Measurements from ENCODE around the gene AUTS2. TPM values are rescaled to one million over a fixed set of nuclear protein-coding genes. Genes with fewer than 3 reads are reported as not detected.

The AUTS2 gene
- total RNA-seq, 1 donor from 2014 or later, result 9.9 TPM

GRCh38 chr7:69942573-69942972, 344.3 kb downstream of the AUTS2 start:
- DNase-seq (ENCODE audit: low read depth), result no peak
- Histone ChIP-seq H3K36me3 (ENCODE audit: control insufficient read depth, insufficient read depth, low read length) (no peaks in the 10 kb centered on the region), H3K27me3 (ENCODE audit: control insufficient read depth, insufficient read depth, low read length) (no peaks in the 10 kb centered on the region), H3K4me3 (ENCODE audit: low read depth, low read length) (no peak overlapping the region)
- TF ChIP-seq CTCF (IDR thresholded peaks at IDR 0.05; ENCODE audit: insufficient read depth, low read length, poor library complexity, severe bottlenecking), result no peak

- no peak for TF ChIP-seq CTCF (IDR thresholded peaks at IDR 0.05; ENCODE audit: insufficient read depth, low read length, poor library complexity, severe bottlenecking)
- Histone ChIP-seq H3K4me3 (ENCODE audit: low read depth, low read length) (no peak overlapping the region), H3K36me3 (ENCODE audit: control insufficient read depth, insufficient read depth, low read length) (no peaks in the 10 kb centered on the region), H3K27me3 (ENCODE audit: control insufficient read depth, insufficient read depth, low read length) (no peaks in the 10 kb centered on the region)
- no peak for DNase-seq (ENCODE audit: low read depth)
Measured at GRCh38 chr7:69946901-69947300, 348.6 kb downstream of the AUTS2 start.

- no peak for DNase-seq (ENCODE audit: low read depth)
- TF ChIP-seq CTCF (IDR thresholded peaks at IDR 0.05; ENCODE audit: insufficient read depth, low read length, poor library complexity, severe bottlenecking), result no peak
- no peaks in the 10 kb centered on the region for H3K36me3 ChIP-seq (ENCODE audit: control insufficient read depth, insufficient read depth, low read length)
- H3K4me3 ChIP-seq (ENCODE audit: low read depth, low read length), result no peak overlapping the region
- H3K27me3 ChIP-seq (ENCODE audit: control insufficient read depth, insufficient read depth, low read length), result no peaks in the 10 kb centered on the region
Measured at GRCh38 chr7:69947998-69948397, 349.7 kb downstream of the AUTS2 start.

GRCh38 chr7:69949122-69949521, 350.8 kb downstream of the AUTS2 start:
- Histone ChIP-seq H3K4me3 (ENCODE audit: low read depth, low read length) (no peak overlapping the region), H3K27me3 (ENCODE audit: control insufficient read depth, insufficient read depth, low read length) (no peaks in the 10 kb centered on the region), H3K36me3 (ENCODE audit: control insufficient read depth, insufficient read depth, low read length) (no peaks in the 10 kb centered on the region)
- TF ChIP-seq CTCF (IDR thresholded peaks at IDR 0.05; ENCODE audit: insufficient read depth, low read length, poor library complexity, severe bottlenecking), result no peak
- no peak for DNase-seq (ENCODE audit: low read depth)

- H3K36me3 ChIP-seq (ENCODE audit: control insufficient read depth, insufficient read depth, low read length), result no peaks in the 10 kb centered on the region
- no peak for TF ChIP-seq CTCF (IDR thresholded peaks at IDR 0.05; ENCODE audit: insufficient read depth, low read length, poor library complexity, severe bottlenecking)
- no peak overlapping the region for H3K4me3 ChIP-seq (ENCODE audit: low read depth, low read length)
- DNase-seq (ENCODE audit: low read depth), result no peak
- no peaks in the 10 kb centered on the region for H3K27me3 ChIP-seq (ENCODE audit: control insufficient read depth, insufficient read depth, low read length)
Measured at GRCh38 chr7:69951458-69951857, 353.2 kb downstream of the AUTS2 start.

Measured in kidney epithelial cell (primary cell).